Measurements from ENCODE around the gene COL5A1. TPM values are rescaled to one million over a fixed set of nuclear protein-coding genes. Genes with fewer than 3 reads are reported as not detected.
"Not testable (repeated sequence)": the region's sequence is repeated elsewhere in the genome, so short reads cannot be mapped to it uniquely, and the experiment has no call there.

The COL5A1 gene
- polyA plus RNA-seq, 3 donors = 0.01 TPM; not detected in 2

GRCh38 chr9:134701581-134702259, 60.1 kb downstream of the COL5A1 start:
- intact Hi-C loops (cut with micrococcal nuclease) = loop anchor here in 1 of 2 donors (5.0 kb wide), 1 partner anchor 711 kb away; no protein-coding TSS in a partner anchor
- Mint-ChIP-seq H3K36me3 (no peaks in the 10 kb centered on the region), H3K4me3 (no peak overlapping the region), H3K9me3 (no peaks in the 10 kb centered on the region), H3K27me3 (ENCODE audit: low read depth in 3 of 3) (peaks cover 10 to 18% (median 10%) of the 10 kb centered on the region in 3 donors), H3K27ac (no peak overlapping the region), H3K4me1 (no peaks in the 10 kb centered on the region)
- Histone ChIP-seq H3K4me2 (replicated peaks; ENCODE audit: extremely low read depth, low read length, poor library complexity, severe bottlenecking) (no peak overlapping the region), H4K20me1 (ENCODE audit: insufficient read depth, low read length) (no peaks in the 10 kb centered on the region), H2AFZ (ENCODE audit: insufficient read depth, low read depth, low read length, poor library complexity, severe bottlenecking) (no peak overlapping the region), H3K9ac (ENCODE audit: insufficient read depth, low read length, poor library complexity, severe bottlenecking) (no peak overlapping the region), H3K36me3 (replicated peaks in 1 of 2; ENCODE audit: control insufficient read depth in 1 of 2, insufficient read depth in 2 of 2, low read length in 2 of 2) (no peaks in the 10 kb centered on the region), H3K27ac (ENCODE audit: low read depth in 1 of 2, low read length in 2 of 2) (no peak overlapping the region), H3K79me2 (ENCODE audit: insufficient read depth, low read length) (no peaks in the 10 kb centered on the region), H3K9me3 (replicated peaks in 1 of 2; ENCODE audit: control insufficient read depth in 1 of 2, insufficient read depth in 1 of 2, low read length in 2 of 2) (no peaks in the 10 kb centered on the region), H3K27me3 (ENCODE audit: control insufficient read depth in 2 of 2, insufficient read depth in 2 of 2, low read length in 2 of 2) (no peaks in the 10 kb centered on the region), H3K4me1 (ENCODE audit: control insufficient read depth in 1 of 2, insufficient read depth in 2 of 2, low read length in 2 of 2) (no peaks in the 10 kb centered on the region), H3K4me3 (replicated peaks in 1 of 3; ENCODE audit: low read depth in 2 of 3, low read length in 3 of 3) (no peak overlapping the region)
- WGBS (ENCODE audit: insufficient coverage) = 92% methylated on average over 22 of the region's 22 CpGs
- TF ChIP-seq, protein P1, sequence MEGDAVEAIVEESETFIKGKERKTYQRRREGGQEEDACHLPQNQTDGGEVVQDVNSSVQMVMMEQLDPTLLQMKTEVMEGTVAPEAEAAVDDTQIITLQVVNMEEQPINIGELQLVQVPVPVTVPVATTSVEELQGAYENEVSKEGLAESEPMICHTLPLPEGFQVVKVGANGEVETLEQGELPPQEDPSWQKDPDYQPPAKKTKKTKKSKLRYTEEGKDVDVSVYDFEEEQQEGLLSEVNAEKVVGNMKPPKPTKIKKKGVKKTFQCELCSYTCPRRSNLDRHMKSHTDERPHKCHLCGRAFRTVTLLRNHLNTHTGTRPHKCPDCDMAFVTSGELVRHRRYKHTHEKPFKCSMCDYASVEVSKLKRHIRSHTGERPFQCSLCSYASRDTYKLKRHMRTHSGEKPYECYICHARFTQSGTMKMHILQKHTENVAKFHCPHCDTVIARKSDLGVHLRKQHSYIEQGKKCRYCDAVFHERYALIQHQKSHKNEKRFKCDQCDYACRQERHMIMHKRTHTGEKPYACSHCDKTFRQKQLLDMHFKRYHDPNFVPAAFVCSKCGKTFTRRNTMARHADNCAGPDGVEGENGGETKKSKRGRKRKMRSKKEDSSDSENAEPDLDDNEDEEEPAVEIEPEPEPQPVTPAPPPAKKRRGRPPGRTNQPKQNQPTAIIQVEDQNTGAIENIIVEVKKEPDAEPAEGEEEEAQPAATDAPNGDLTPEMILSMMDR (IDR thresholded peaks at IDR 0.05) = no peak
- DNase-seq = no peak

DNA sequence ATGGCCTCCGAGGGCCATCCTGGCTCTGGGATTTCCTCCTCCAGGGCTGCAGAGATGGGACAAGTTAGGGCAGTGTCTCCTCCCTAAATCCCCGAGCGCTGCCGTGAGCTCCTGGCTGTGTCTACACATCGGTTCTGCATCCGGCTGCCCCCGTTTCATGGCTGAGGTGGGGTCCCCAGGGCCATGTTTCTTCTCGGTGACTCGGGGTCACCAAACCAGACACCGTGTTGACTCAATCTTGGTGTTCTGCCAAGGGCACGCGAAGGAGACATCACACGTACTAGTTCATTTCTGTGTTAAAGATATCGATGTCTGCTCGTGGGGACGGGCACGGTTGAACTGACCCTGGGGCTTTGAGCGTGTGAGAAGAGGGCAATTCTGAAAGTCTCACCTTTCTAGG, 60.7 kb downstream of the COL5A1 start:
- intact Hi-C loops (cut with micrococcal nuclease) = loop anchor here in 1 of 2 donors (5.0 kb wide), 1 partner anchor 710 kb away; no protein-coding TSS in a partner anchor
- no peaks in the 10 kb centered on the region for H3K9me3 Mint-ChIP-seq
- Histone ChIP-seq H4K20me1 (ENCODE audit: insufficient read depth, low read length) (no peaks in the 10 kb centered on the region), H3K79me2 (ENCODE audit: insufficient read depth, low read length) (no peaks in the 10 kb centered on the region), H3K9ac (ENCODE audit: insufficient read depth, low read length, poor library complexity, severe bottlenecking) (no peak overlapping the region), H3K9me3 (replicated peaks in 1 of 2; ENCODE audit: control insufficient read depth in 1 of 2, insufficient read depth in 1 of 2, low read length in 2 of 2) (no peaks in the 10 kb centered on the region), H2AFZ (ENCODE audit: insufficient read depth, low read depth, low read length, poor library complexity, severe bottlenecking) (no peak overlapping the region), H3K4me3 (replicated peaks in 1 of 3; ENCODE audit: low read depth in 2 of 3, low read length in 3 of 3) (no peak overlapping the region), H3K4me2 (replicated peaks; ENCODE audit: extremely low read depth, low read length, poor library complexity, severe bottlenecking) (no peak overlapping the region), H3K27me3 (ENCODE audit: control insufficient read depth in 2 of 2, insufficient read depth in 2 of 2, low read length in 2 of 2) (no peaks in the 10 kb centered on the region), H3K36me3 (replicated peaks in 1 of 2; ENCODE audit: control insufficient read depth in 1 of 2, insufficient read depth in 2 of 2, low read length in 2 of 2) (no peaks in the 10 kb centered on the region), H3K4me1 (ENCODE audit: control insufficient read depth in 1 of 2, insufficient read depth in 2 of 2, low read length in 2 of 2) (no peaks in the 10 kb centered on the region), H3K27ac (ENCODE audit: low read depth in 1 of 2, low read length in 2 of 2) (no peak overlapping the region)
- H3K27ac Mint-ChIP-seq = no peak overlapping the region
- no peak overlapping the region for H3K4me3 Mint-ChIP-seq
- TF ChIP-seq, protein P1 (IDR thresholded peaks at IDR 0.05) = no peak
- peaks cover 7 to 18% (median 10%) of the 10 kb centered on the region in 3 donors for H3K27me3 Mint-ChIP-seq (ENCODE audit: low read depth in 3 of 3)
- WGBS (ENCODE audit: insufficient coverage) = 91% methylated on average over 18 of the region's 18 CpGs
- no peaks in the 10 kb centered on the region for H3K36me3 Mint-ChIP-seq
- DNase-seq = no peak
- H3K4me1 Mint-ChIP-seq = no peaks in the 10 kb centered on the region

DNA sequence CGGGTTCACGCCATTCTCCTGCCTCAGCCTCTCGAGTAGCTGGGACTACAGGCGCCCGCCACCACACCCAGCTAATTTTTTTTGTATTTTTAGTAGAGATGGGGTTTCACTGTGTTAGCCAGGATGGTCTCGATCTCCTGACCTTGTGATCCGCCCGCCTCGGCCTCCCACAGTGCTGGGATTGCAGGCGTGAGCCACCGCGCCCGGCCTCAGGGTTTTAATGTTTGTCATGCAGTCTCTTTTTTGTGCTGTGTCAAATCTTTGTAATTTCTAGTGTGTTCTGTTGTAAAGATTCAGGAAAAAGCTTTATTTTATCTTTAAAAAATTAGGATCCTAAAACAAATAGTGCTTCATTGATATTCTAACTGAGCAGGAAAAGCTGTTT, 62.1 kb downstream of the COL5A1 start:
- not testable (repeated sequence) for H3K4me3 Mint-ChIP-seq; H3K9ac ChIP-seq (ENCODE audit: insufficient read depth, low read length, poor library complexity, severe bottlenecking); H3K9me3 Mint-ChIP-seq; H3K9me3 ChIP-seq (replicated peaks in 1 of 2; ENCODE audit: control insufficient read depth in 1 of 2, insufficient read depth in 1 of 2, low read length in 2 of 2); H3K4me3 ChIP-seq (replicated peaks in 1 of 3; ENCODE audit: low read depth in 2 of 3, low read length in 3 of 3); H3K4me1 ChIP-seq (ENCODE audit: control insufficient read depth in 1 of 2, insufficient read depth in 2 of 2, low read length in 2 of 2); H3K27ac Mint-ChIP-seq; H3K27me3 ChIP-seq (ENCODE audit: control insufficient read depth in 2 of 2, insufficient read depth in 2 of 2, low read length in 2 of 2); H3K4me1 Mint-ChIP-seq; H4K20me1 ChIP-seq (ENCODE audit: insufficient read depth, low read length); H3K36me3 Mint-ChIP-seq; H3K27ac ChIP-seq (ENCODE audit: low read depth in 1 of 2, low read length in 2 of 2); H3K36me3 ChIP-seq (replicated peaks in 1 of 2; ENCODE audit: control insufficient read depth in 1 of 2, insufficient read depth in 2 of 2, low read length in 2 of 2); DNase-seq; H3K79me2 ChIP-seq (ENCODE audit: insufficient read depth, low read length); H2AFZ ChIP-seq (ENCODE audit: insufficient read depth, low read depth, low read length, poor library complexity, severe bottlenecking); H3K4me2 ChIP-seq (replicated peaks; ENCODE audit: extremely low read depth, low read length, poor library complexity, severe bottlenecking)
- WGBS (ENCODE audit: insufficient coverage) = no CpG with 5 or more reads among the region's 13 CpGs
- intact Hi-C loops (cut with micrococcal nuclease) = loop anchor here in 1 of 2 donors (5.0 kb wide), 1 partner anchor 709 kb away; no protein-coding TSS in a partner anchor
- peaks cover 7 to 18% (median 11%) of the 10 kb centered on the region in 3 donors for H3K27me3 Mint-ChIP-seq (ENCODE audit: low read depth in 3 of 3)

All from CD14-positive monocyte (primary cell).